Adipocyte (in vitro differentiated cells): ENCODE results near the gene NLRP2B.
"Not testable (repeated sequence)": the region's sequence is repeated elsewhere in the genome, so short reads cannot be mapped to it uniquely, and the experiment has no call there.

Experiments used
- DNase-seq: peaks from one replicate; pipeline ENCODE4 v3.0.0-alpha.2; 2015; ENCODE audit warnings: low read depth
- H3K27me3 ChIP-seq: replicated peaks from 2 replicates; pipeline ENCODE4 v1.7.0; 2013; ENCODE audit warnings: mild to moderate bottlenecking, low read length, moderate library complexity; ENCODE audit not compliant: control insufficient read depth, insufficient read depth
- H3K36me3 ChIP-seq: 2 replicates; pipeline ENCODE4 v1.7.0; 2013; ENCODE audit warnings: low read length, mild to moderate bottlenecking, moderate library complexity; ENCODE audit not compliant: control insufficient read depth, insufficient read depth, severe bottlenecking
- H3K4me1 ChIP-seq: 2 replicates; pipeline ENCODE4 v1.7.0; 2013; ENCODE audit warnings: mild to moderate bottlenecking, low read length, moderate library complexity; ENCODE audit not compliant: control insufficient read depth, insufficient read depth
- H3K4me3 ChIP-seq: 2 replicates; pipeline ENCODE4 v1.7.0; 2013; ENCODE audit warnings: mild to moderate bottlenecking, low read length, moderate library complexity
- H3K9ac ChIP-seq: 2 replicates; pipeline ENCODE4 v1.7.0; 2013; ENCODE audit warnings: mild to moderate bottlenecking, low read length, moderate library complexity
- H3K9me3 ChIP-seq: 2 replicates; pipeline ENCODE4 v1.7.0; 2013; ENCODE audit warnings: mild to moderate bottlenecking, low read length, moderate library complexity; ENCODE audit not compliant: control insufficient read depth

The NLRP2B gene

DNA sequence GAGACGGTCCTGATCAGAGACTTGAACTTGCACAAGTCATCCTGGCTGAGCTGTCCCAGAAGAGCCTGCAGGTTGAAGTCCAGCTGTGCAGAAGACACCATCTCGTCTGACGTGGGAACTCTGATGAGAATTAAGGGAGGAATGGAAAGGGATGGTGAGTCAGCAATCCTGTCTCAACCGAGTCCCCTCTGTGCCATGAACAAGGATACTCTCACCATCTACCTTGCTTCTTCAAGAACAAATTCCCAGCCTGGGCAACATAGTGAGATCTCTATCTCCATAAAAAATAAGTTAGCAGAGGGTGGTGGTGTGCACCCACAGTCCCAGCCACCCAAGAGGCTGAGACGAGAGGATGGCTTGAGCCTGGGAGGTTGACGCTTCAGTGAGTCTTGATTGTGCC, at the start of gene NLRP2B:
Gene NLRP2B, minus strand, starts transcription at position 101 of the 400 bp plus-strand sequence.
- DNase-seq, result no peak
- no peaks in the 10 kb centered on the region for H3K27me3 ChIP-seq
- H3K9ac ChIP-seq, result no peak within 1 kb of the TSS
- no peak within 1 kb of the TSS for H3K4me3 ChIP-seq
- no peaks in the 10 kb centered on the region for H3K4me1 ChIP-seq
- no peaks in the 10 kb centered on the region for H3K36me3 ChIP-seq
- H3K9me3 ChIP-seq, result peaks cover 10% of the 10 kb centered on the region

- H3K9ac ChIP-seq, H3K4me3 ChIP-seq, H3K27me3 ChIP-seq, H3K4me1 ChIP-seq, H3K36me3 ChIP-seq, DNase-seq: not testable (repeated sequence)
- peaks cover 28% of the 10 kb centered on the region for H3K9me3 ChIP-seq
Measured at GRCh38 chrX:57725995-57726394, 45.9 kb upstream of the NLRP2B start.

DNA sequence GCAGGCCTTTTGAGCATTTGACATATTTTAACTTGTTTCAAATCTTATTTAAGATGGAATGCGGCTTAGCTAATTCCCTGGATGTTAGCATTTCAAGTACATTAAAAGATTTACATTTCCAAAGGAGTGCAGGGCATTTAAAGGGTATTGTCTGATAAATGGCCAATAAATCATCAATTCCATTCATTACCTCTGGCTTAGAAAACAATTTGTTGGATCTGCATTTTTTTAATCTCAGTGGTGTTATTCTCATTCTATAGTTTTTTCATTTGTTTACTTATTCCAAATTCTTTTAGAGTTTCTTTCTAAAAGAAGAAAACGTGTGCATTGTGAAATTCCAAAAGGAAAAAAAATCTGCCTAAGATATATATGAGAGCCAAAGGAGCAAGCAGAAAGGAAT, 1.3 kb upstream of the NLRP2B start:
- DNase-seq, result no peak
- H3K4me1 ChIP-seq, result no peaks in the 10 kb centered on the region
- H3K9me3 ChIP-seq, result peaks cover 4% of the 10 kb centered on the region
- no peak overlapping the region for H3K9ac ChIP-seq
- H3K36me3 ChIP-seq, result no peaks in the 10 kb centered on the region
- no peak overlapping the region for H3K4me3 ChIP-seq
- H3K27me3 ChIP-seq, result no peaks in the 10 kb centered on the region

DNA sequence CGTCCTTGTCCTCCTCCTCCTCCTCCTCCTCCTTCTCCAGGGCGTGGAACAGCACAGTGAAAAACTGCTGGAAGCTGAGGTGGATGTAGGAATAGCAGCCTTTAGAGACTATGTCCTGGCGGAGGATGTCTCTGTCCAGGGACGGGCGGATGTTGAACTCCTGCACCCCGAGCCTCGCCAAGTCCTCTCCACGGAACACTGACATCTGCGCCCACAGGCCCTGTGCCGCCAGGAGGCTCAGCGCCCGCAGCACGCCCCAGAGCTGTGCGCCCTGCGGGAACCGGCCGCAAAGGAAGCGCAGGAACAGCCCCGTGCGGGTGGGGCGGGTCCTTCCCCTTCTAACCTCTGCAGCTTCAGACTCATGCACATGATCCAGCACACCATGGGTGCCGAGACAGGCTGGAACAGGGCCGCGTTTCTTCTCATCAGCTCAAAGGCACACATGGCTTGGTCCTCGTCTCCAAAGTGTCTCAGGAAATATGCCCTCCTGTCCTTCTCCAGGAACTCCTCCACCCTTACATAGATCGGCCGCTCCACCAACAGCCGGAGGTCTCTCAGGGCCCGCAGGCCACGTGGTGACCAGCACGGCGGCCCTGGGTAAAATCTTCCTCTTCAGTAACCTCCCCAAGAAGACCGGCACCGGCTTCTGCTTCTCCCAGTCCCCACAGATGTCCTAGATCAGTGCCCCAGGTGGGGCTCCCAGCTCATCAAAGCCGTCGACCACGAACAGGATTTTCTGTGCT, 1.2 kb downstream of the NLRP2B start:
- Histone ChIP-seq H3K4me3 (no peak overlapping the region), H3K27me3 (no peaks in the 10 kb centered on the region), H3K9ac (no peak overlapping the region), H3K36me3 (no peaks in the 10 kb centered on the region), H3K9me3 (peaks cover 16% of the 10 kb centered on the region), H3K4me1 (no peaks in the 10 kb centered on the region)
- no peak for DNase-seq

DNA sequence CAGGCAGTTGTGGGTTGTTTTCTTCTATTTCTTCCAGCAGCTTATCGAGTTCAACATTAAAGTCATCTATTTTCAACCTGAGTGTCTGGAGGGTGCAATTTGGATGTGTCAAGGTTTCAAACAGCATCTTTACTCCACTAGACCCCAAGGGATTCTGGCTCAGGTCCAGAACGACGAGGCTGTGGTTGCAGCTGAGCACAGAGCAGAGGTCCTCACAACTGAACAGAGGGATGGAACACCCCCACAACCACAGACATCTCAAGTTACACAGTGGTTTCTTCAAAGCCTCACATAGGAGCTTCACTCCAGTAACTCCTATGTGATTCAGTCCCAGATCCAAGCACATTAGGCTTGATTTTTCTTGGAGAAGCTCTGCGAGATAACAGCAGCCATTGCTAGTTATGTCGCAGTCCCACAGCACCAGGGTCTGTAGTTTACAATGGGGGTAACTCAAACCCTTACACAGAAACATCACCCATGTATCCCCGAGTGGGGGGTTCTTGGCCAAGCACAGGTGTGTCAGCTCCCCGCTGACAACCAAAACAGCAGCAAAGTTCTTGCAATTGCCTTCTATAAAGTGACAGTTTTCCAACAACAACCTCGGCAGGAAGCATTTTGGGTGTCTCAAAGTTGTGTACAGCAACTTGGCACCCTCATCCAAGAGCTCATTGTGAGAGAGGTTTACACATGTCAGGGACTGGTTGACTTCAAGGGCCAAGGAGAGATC, 2.8 kb downstream of the NLRP2B start:
- no peaks in the 10 kb centered on the region for H3K4me1 ChIP-seq
- no peaks in the 10 kb centered on the region for H3K36me3 ChIP-seq
- H3K9ac ChIP-seq, result no peak overlapping the region
- DNase-seq, result no peak
- peaks cover 23% of the 10 kb centered on the region for H3K9me3 ChIP-seq
- H3K4me3 ChIP-seq, result no peak overlapping the region
- H3K27me3 ChIP-seq, result no peaks in the 10 kb centered on the region

GRCh38 chrX:57675320-57675719, 4.7 kb downstream of the NLRP2B start:
- H3K27me3 ChIP-seq, result no peaks in the 10 kb centered on the region
- no peak overlapping the region for H3K9ac ChIP-seq
- no peaks in the 10 kb centered on the region for H3K36me3 ChIP-seq
- no peaks in the 10 kb centered on the region for H3K4me1 ChIP-seq
- no peak for DNase-seq
- H3K4me3 ChIP-seq, result no peak overlapping the region
- H3K9me3 ChIP-seq, result peaks cover 37% of the 10 kb centered on the region

DNA sequence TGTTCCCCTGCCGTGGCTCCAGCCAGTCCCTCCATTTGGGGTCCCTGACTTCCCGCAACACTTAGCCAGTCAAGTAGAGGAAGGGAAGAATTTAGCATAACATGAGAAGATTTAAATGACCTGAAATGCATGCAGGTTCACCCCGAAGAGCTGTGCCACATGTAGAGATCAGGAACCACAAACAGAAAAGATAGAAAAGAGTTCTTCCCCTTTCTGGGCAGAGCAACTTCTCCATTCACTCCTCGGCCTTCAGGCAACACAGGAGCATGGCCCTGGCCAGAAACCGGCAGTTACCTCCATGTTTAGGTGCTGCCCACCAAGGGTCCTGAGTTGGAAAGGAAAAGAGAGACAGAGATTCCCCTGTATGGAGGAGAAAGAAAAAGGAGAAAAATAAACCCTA, 5.2 kb downstream of the NLRP2B start:
- Histone ChIP-seq H3K9me3 (peaks cover 37% of the 10 kb centered on the region), H3K4me3 (no peak overlapping the region), H3K36me3 (no peaks in the 10 kb centered on the region), H3K4me1 (no peaks in the 10 kb centered on the region), H3K27me3 (no peaks in the 10 kb centered on the region), H3K9ac (no peak overlapping the region)
- DNase-seq, result no peak

GRCh38 chrX:57669961-57670360, 10.1 kb downstream of the NLRP2B start:
- no peaks in the 10 kb centered on the region for H3K27me3 ChIP-seq
- no peak overlapping the region for H3K4me3 ChIP-seq
- H3K9ac ChIP-seq, result no peak overlapping the region
- DNase-seq, result no peak
- no peaks in the 10 kb centered on the region for H3K4me1 ChIP-seq
- peaks cover 28% of the 10 kb centered on the region for H3K9me3 ChIP-seq
- H3K36me3 ChIP-seq, result no peaks in the 10 kb centered on the region

- H3K4me1 ChIP-seq, result no peaks in the 10 kb centered on the region
- no peak for DNase-seq
- no peaks in the 10 kb centered on the region for H3K27me3 ChIP-seq
- no peaks in the 10 kb centered on the region for H3K36me3 ChIP-seq
- H3K9ac ChIP-seq, result no peak overlapping the region
- no peak overlapping the region for H3K4me3 ChIP-seq
- peaks cover 21% of the 10 kb centered on the region for H3K9me3 ChIP-seq
Measured at GRCh38 chrX:57667010-57667409, 13.1 kb downstream of the NLRP2B start.

DNA sequence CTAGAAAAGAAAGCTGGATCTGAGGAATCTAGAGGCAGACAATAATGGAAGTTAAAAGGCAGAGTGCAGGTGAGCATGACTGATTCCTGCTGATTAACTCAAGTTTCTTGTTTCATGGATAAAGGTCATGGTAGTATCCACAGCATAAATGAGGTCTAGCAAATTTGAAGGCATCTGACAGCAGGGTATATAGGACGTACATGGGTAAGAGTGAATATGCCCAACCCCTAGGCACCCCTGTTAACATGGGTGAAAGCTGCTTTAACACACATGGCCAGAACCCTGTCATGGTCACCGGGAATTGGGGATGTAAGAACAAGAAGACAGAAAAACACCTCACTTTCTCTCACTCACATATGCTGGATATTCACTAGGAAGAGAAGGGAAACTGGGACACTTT, 25.0 kb downstream of the NLRP2B start:
- Histone ChIP-seq H3K4me1 (no peaks in the 10 kb centered on the region), H3K9me3 (peaks cover 24% of the 10 kb centered on the region), H3K36me3 (no peaks in the 10 kb centered on the region), H3K9ac (no peak overlapping the region), H3K27me3 (no peaks in the 10 kb centered on the region), H3K4me3 (no peak overlapping the region)
- DNase-seq, result no peak

- DNase-seq, result no peak
- H3K9ac ChIP-seq, result no peak overlapping the region
- peaks cover 24% of the 10 kb centered on the region for H3K9me3 ChIP-seq
- H3K4me1 ChIP-seq, result no peaks in the 10 kb centered on the region
- H3K27me3 ChIP-seq, result no peaks in the 10 kb centered on the region
- H3K36me3 ChIP-seq, result no peaks in the 10 kb centered on the region
- no peak overlapping the region for H3K4me3 ChIP-seq
Measured at GRCh38 chrX:57652705-57653104, 27.4 kb downstream of the NLRP2B start.
